H1 (cell line): ENCODE data around the gene PATL2. TPM values are rescaled to one million over a fixed set of nuclear protein-coding genes. Genes with fewer than 3 reads are reported as not detected.

Experiments
- CTCF ChIA-PET: fragments of 300-600 bp; sonication (Branson Sonifier 250); formaldehyde crosslinking; loops from one replicate; lab custom pipeline; 2021; ENCODE audit not compliant: partially characterized antibody; lab: Charles Lee
- POLR2A ChIA-PET: fragments of 300-600 bp; sonication (Branson Sonifier 250); formaldehyde crosslinking; loops from one replicate; lab custom pipeline; 2021; ENCODE audit warnings: inconsistent platforms; ENCODE audit not compliant: partially characterized antibody; lab: Charles Lee
- DNase-seq, 2 experiments: peaks; one replicate each; pipeline versions ENCODE4 v3.0.0 to v3.0.0-alpha.2; 2010 to 2022; ENCODE audit warnings: low spot score in 2 of 2, low read depth in 1 of 2, mixed read lengths in 1 of 2
- FAIRE-seq: peaks from 2 replicates; lab custom pipeline; 2011; peaks lifted over from hg19 to GRCh38; lab: Jason Lieb, UNC
- H2AFZ ChIP-seq: 2 replicates; pipeline ENCODE4 v1.8.1; 2012; ENCODE audit warnings: low read length, inconsistent platforms
- H2AK5ac ChIP-seq: 2 replicates; pipeline ENCODE4 v1.6.1; 2013; ENCODE audit warnings: low read depth, low read length
- H2BK120ac ChIP-seq: replicated peaks from 2 replicates; pipeline ENCODE3; 2013; ENCODE audit warnings: low read depth, low read length, inconsistent platforms
- H2BK12ac ChIP-seq: 2 replicates; pipeline ENCODE4 v1.6.1; 2013; ENCODE audit warnings: low read depth, low read length
- H2BK15ac ChIP-seq: 2 replicates; pipeline ENCODE4 v1.6.1; 2013; ENCODE audit warnings: low read length
- H2BK20ac ChIP-seq: 2 replicates; pipeline ENCODE4 v1.6.1; 2013; ENCODE audit warnings: low read length
- H2BK5ac ChIP-seq: 2 replicates; pipeline ENCODE4 v1.6.1; 2013; ENCODE audit warnings: low read depth, low read length
- H3K14ac ChIP-seq: 2 replicates; pipeline ENCODE4 v1.6.1; 2013; ENCODE audit warnings: inconsistent platforms; ENCODE audit not compliant: insufficient read length
- H3K18ac ChIP-seq: 2 replicates; pipeline ENCODE4 v1.6.1; 2013; ENCODE audit warnings: low read length; ENCODE audit errors: extremely low read depth
- H3K23ac ChIP-seq: 2 replicates; pipeline ENCODE4 v1.6.1; 2013; ENCODE audit warnings: inconsistent platforms; ENCODE audit not compliant: insufficient read length
- H3K23me2 ChIP-seq: 2 replicates; pipeline ENCODE4 v1.6.1; 2013; ENCODE audit warnings: low read depth, low read length
- H3K27ac ChIP-seq: 2 replicates; pipeline ENCODE4 v1.6.1; 2011; ENCODE audit warnings: low read depth, low read length, inconsistent platforms
- H3K27me3 ChIP-seq, 4 experiments: replicated peaks in 1 of 4; 1 replicate in 1 of 4; 2 replicates in 3 of 4; pipeline versions ENCODE4 v1.6.1 to v1.8.1; 2011 to 2013; ENCODE audit warnings: low read length in 3 of 4, mild to moderate bottlenecking in 3 of 4, inconsistent platforms in 2 of 4, mixed read lengths in 2 of 4, moderate library complexity in 1 of 4; ENCODE audit not compliant: control insufficient read depth in 3 of 4, insufficient read depth in 3 of 4; ENCODE audit errors: extremely low read depth in 1 of 4
- H3K36me3 ChIP-seq, 4 experiments: 2 replicates each; pipeline versions ENCODE4 v1.6.1 to v1.8.1; 2011 to 2013; ENCODE audit warnings: mild to moderate bottlenecking in 4 of 4, low read length in 3 of 4, moderate library complexity in 2 of 4, control low read depth in 1 of 4, inconsistent platforms in 1 of 4; ENCODE audit not compliant: insufficient read depth in 4 of 4, control insufficient read depth in 2 of 4
- H3K4ac ChIP-seq: replicated peaks from 2 replicates; pipeline ENCODE3; 2013; ENCODE audit warnings: low read length, low read depth, mixed read lengths, inconsistent platforms; ENCODE audit not compliant: insufficient read length
- H3K4me1 ChIP-seq, 4 experiments: replicated peaks in 1 of 4; 1 replicate in 1 of 4; 2 replicates in 3 of 4; pipeline versions ENCODE4 v1.6.1 to v1.8.1; 2011 to 2013; ENCODE audit warnings: low read length in 3 of 4, inconsistent platforms in 2 of 4, mixed read lengths in 1 of 4; ENCODE audit not compliant: insufficient read depth in 4 of 4, control insufficient read depth in 3 of 4
- H3K4me2 ChIP-seq, 2 experiments: 2 replicates each; pipeline versions ENCODE4 v1.6.1 to v1.8.1; 2011 to 2013; ENCODE audit warnings: low read depth in 2 of 2, low read length in 2 of 2, control low read depth in 1 of 2, inconsistent platforms in 1 of 2, mild to moderate bottlenecking in 1 of 2; ENCODE audit not compliant: insufficient read depth in 1 of 2
- H3K4me3 ChIP-seq, 4 experiments: fragments of 200-600, 300-600 bp in 1 of 4; sonication (generic), shearing (Covaris generic), sonication (Bioruptor Twin) in 1 of 4; 2 replicates each; pipeline versions ENCODE4 v1.5.1 to v1.8.1; 2011 to 2016; ENCODE audit warnings: low read length in 4 of 4, low read depth in 3 of 4, control low read depth in 2 of 4, inconsistent platforms in 2 of 4, mild to moderate bottlenecking in 2 of 4, mixed read lengths in 1 of 4, moderate library complexity in 1 of 4; ENCODE audit not compliant: insufficient read depth in 2 of 4; ENCODE audit errors: extremely low read depth in 1 of 4
- H3K56ac ChIP-seq: replicated peaks from 2 replicates; pipeline ENCODE3; 2013; ENCODE audit warnings: low read depth, mild to moderate bottlenecking, mixed read lengths, low read length, inconsistent platforms; ENCODE audit not compliant: insufficient read length
- H3K79me1 ChIP-seq: 2 replicates; pipeline ENCODE4 v1.6.1; 2013; ENCODE audit warnings: low read depth, low read length, control low read depth
- H3K79me2 ChIP-seq, 2 experiments: 2 replicates each; pipeline versions ENCODE4 v1.6.1 to v1.8.1; 2012 to 2013; ENCODE audit warnings: low read length in 2 of 2, mild to moderate bottlenecking in 2 of 2, inconsistent platforms in 1 of 2; ENCODE audit not compliant: insufficient read depth in 2 of 2, control insufficient read depth in 1 of 2
- H3K9ac ChIP-seq, 4 experiments: replicated peaks in 1 of 4; 1 replicate in 1 of 4; 2 replicates in 3 of 4; pipeline versions ENCODE4 v1.6.1 to v1.8.1; 2011 to 2013; ENCODE audit warnings: low read depth in 3 of 4, low read length in 3 of 4, control low read depth in 2 of 4, mild to moderate bottlenecking in 2 of 4, moderate library complexity in 2 of 4, inconsistent platforms in 1 of 4; ENCODE audit errors: extremely low read depth in 1 of 4
- H3K9me3 ChIP-seq, 2 experiments: 2 replicates each; pipeline versions ENCODE4 v1.6.1 to v1.8.1; 2012 to 2013; ENCODE audit warnings: mild to moderate bottlenecking in 2 of 2, moderate library complexity in 2 of 2, control low read depth in 1 of 2, inconsistent platforms in 1 of 2, low read depth in 1 of 2, low read length in 1 of 2, mixed read lengths in 1 of 2; ENCODE audit not compliant: insufficient read depth in 2 of 2
- H4K20me1 ChIP-seq, 2 experiments: replicated peaks in 1 of 2; 2 replicates each; pipeline versions ENCODE3 to v1.8.1; 2011 to 2013; ENCODE audit warnings: inconsistent platforms in 2 of 2, low read length in 2 of 2, mild to moderate bottlenecking in 1 of 2; ENCODE audit not compliant: insufficient read depth in 2 of 2, control insufficient read depth in 1 of 2
- H4K5ac ChIP-seq: 2 replicates; pipeline ENCODE4 v1.6.1; 2013; ENCODE audit warnings: low read length, low read depth, mixed read lengths, inconsistent platforms; ENCODE audit not compliant: insufficient read length
- H4K8ac ChIP-seq: 2 replicates; pipeline ENCODE4 v1.8.0; 2013; ENCODE audit warnings: mild to moderate bottlenecking, moderate library complexity, low read length, inconsistent platforms; ENCODE audit not compliant: insufficient read depth; ENCODE audit errors: extremely low read depth
- H4K91ac ChIP-seq: replicated peaks from 2 replicates; pipeline ENCODE3; 2013; ENCODE audit warnings: low read length, mixed read lengths, inconsistent platforms; ENCODE audit not compliant: insufficient read length
- CHD2 ChIP-seq: IDR thresholded peaks from 2 replicates; pipeline ENCODE4 v1.6.1; 2012; ENCODE audit warnings: low read length, improper control_type of control experiment
- E2F6 ChIP-seq: IDR thresholded peaks from 2 replicates; pipeline ENCODE4 v1.6.1; 2012; ENCODE audit warnings: inconsistent platforms
- EZH2 ChIP-seq: fragments of 200-600 bp; sonication (generic); IDR thresholded peaks from 2 replicates; pipeline ENCODE4 v1.7.1; 2012; ENCODE audit warnings: low read depth, mild to moderate bottlenecking, moderate library complexity, low read length, inconsistent platforms; ENCODE audit not compliant: severe bottlenecking
- SP2 ChIP-seq: IDR thresholded peaks from 2 replicates; pipeline ENCODE4 v1.6.1; 2012; ENCODE audit warnings: mild to moderate bottlenecking, low read length, inconsistent platforms
- SP4 ChIP-seq: IDR thresholded peaks from 2 replicates; pipeline ENCODE4 v1.6.1; 2012; ENCODE audit warnings: low read length, inconsistent platforms
- SRF ChIP-seq: IDR thresholded peaks from 2 replicates; pipeline ENCODE4 v1.6.1; 2011; ENCODE audit warnings: mild to moderate bottlenecking, low read depth, low read length, moderate library complexity
- WGBS, 2 experiments: shearing (Covaris generic) in 1 of 2; methylation state at CpG; one replicate each; pipeline versions ENCODE4 v1.1.6 to v1.1.7; 2013 to 2015; ENCODE audit warnings: low lambda C conversion rate in 2 of 2, mixed read lengths in 2 of 2, inconsistent platforms in 1 of 2, low coverage in 1 of 2, missing lambda C conversion rate in 1 of 2; ENCODE audit not compliant: insufficient replicate concordance in 2 of 2, insufficient coverage in 1 of 2, insufficient read length in 1 of 2; ENCODE audit errors: extremely low coverage in 1 of 2, missing lambda C conversion rate in 1 of 2; 5-methylcytosine and 5-hydroxymethylcytosine counted together
- polyA plus RNA-seq, 7 experiments: library from polyadenylated mRNA; depleted of rRNA in 3 of 7; stranded (reverse) in 5 of 7; unstranded in 2 of 7; fragments of >200 nt in 5 of 7; fragments of 200-250 nt in 2 of 7; gene quantifications; 1 replicate in 5 of 7; 2 replicates in 1 of 7; 4 replicates in 1 of 7; pipeline versions ENCODE4 v1.2.1 to v1.2.3, GENCODE V29; 2011 to 2013; ENCODE audit warnings: missing spikeins in 2 of 7, mixed read lengths in 2 of 7
- total RNA-seq: library from RNA; stranded (reverse); fragmentation: NEBNext Ultra II Directional; extraction: Animal tissue kit (Norgen Biotek cat#: 25700); gene quantifications from 2 replicates; pipeline ENCODE4 v1.2.1, GENCODE V29; 2021
- TF ChIP-seq, protein P1 (sequence below), 3 experiments: IDR thresholded peaks; 1 replicate in 2 of 3; 2 replicates in 1 of 3; pipeline versions ENCODE4 v1.5.1 to v1.6.1; 2011; ENCODE audit warnings: low read length in 3 of 3, mild to moderate bottlenecking in 3 of 3, inconsistent platforms in 2 of 3, low read depth in 1 of 3, moderate library complexity in 1 of 3; ENCODE audit not compliant: insufficient read depth in 1 of 3; ENCODE audit errors: control extremely low read depth in 1 of 3

The PATL2 gene
- total and polyA plus RNA-seq, 2 of the 8 experiments (the other 6 are each of a cell fraction or from before 2014, with no cell fraction given): 0.65 to 1.3 TPM

GRCh38 chr15:44682211-44682610 is 28.9 kb downstream of the PATL2 start:
- H2AK5ac ChIP-seq: peak overlapping the region; percentile 10; the same call in 1 of the 2 replicates
- no peak overlapping the region for H3K14ac ChIP-seq
- H2BK5ac ChIP-seq: no peak overlapping the region
- H4K20me1 ChIP-seq: no peaks in the 10 kb centered on the region
- no peak overlapping the region for H3K4me2 ChIP-seq
- H3K79me2 ChIP-seq: no peaks in the 10 kb centered on the region
- no peak overlapping the region for H3K27ac ChIP-seq
- H3K4ac ChIP-seq: no peak overlapping the region
- ChIA-PET POLR2A (interaction anchor here (1.0 to 2.3 kb wide), 2 partner anchors 9 to 19 kb away, joined by 3 to 9 read pairs; partner anchors contain the start of gene SPG11), CTCF (interaction anchor here (0.5 to 2.2 kb wide), 8 partner anchors 8 to 169 kb away, joined by 3 to 15 read pairs (median 4); partner anchors contain the start of genes SPG11 and TRIM69)
- no peaks in the 10 kb centered on the region for H3K9me3 ChIP-seq
- H3K4me3 ChIP-seq: no peak overlapping the region
- H2BK20ac ChIP-seq: 0 out of 2 replicates have a peak overlapping the region, but pooled peaks have one; percentile 4
- no peak overlapping the region for H3K56ac ChIP-seq
- H2AFZ ChIP-seq: no peak overlapping the region
- TF ChIP-seq SP4: no peak
- TF ChIP-seq, protein P1, sequence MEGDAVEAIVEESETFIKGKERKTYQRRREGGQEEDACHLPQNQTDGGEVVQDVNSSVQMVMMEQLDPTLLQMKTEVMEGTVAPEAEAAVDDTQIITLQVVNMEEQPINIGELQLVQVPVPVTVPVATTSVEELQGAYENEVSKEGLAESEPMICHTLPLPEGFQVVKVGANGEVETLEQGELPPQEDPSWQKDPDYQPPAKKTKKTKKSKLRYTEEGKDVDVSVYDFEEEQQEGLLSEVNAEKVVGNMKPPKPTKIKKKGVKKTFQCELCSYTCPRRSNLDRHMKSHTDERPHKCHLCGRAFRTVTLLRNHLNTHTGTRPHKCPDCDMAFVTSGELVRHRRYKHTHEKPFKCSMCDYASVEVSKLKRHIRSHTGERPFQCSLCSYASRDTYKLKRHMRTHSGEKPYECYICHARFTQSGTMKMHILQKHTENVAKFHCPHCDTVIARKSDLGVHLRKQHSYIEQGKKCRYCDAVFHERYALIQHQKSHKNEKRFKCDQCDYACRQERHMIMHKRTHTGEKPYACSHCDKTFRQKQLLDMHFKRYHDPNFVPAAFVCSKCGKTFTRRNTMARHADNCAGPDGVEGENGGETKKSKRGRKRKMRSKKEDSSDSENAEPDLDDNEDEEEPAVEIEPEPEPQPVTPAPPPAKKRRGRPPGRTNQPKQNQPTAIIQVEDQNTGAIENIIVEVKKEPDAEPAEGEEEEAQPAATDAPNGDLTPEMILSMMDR (IDR thresholded peaks at IDR 0.05; ENCODE audit: control extremely low read depth in 1 of 3, insufficient read depth in 1 of 3, low read depth in 1 of 3, low read length in 3 of 3): no peak
- TF ChIP-seq EZH2: no peak
- TF ChIP-seq SRF: no peak
- no peak for TF ChIP-seq E2F6
- no peak for TF ChIP-seq SP2
- TF ChIP-seq CHD2: no peak
- TF ChIP-seq, all 59 proteins: peak for 0
- DNase-seq: no peak
- H3K18ac ChIP-seq: no peak overlapping the region; the same call in 1 of the 2 replicates
- no peaks in the 10 kb centered on the region for H3K36me3 ChIP-seq
- H2BK15ac ChIP-seq: no peak overlapping the region
- no peak overlapping the region for H2BK120ac ChIP-seq
- no peak overlapping the region for H3K23ac ChIP-seq
- H3K23me2 ChIP-seq: no peaks in the 10 kb centered on the region
- FAIRE-seq: no peak
- H4K8ac ChIP-seq: no peak overlapping the region
- WGBS, 2 experiments: 85% methylated on average over 2 of the region's 2 CpGs; no CpG with 5 or more reads in 1 of the 2 experiments
- H4K5ac ChIP-seq: no peak overlapping the region
- no peak overlapping the region for H4K91ac ChIP-seq
- peaks cover 0 to 8% (median 5%) of the 10 kb centered on the region in 4 experiments; a peak in 5 of 7 replicates for H3K4me1 ChIP-seq
- H3K9ac ChIP-seq: no peak overlapping the region
- H3K27me3 ChIP-seq: no peaks in the 10 kb centered on the region
- peak overlapping the region; percentile 6; the same call in 1 of the 2 replicates for H2BK12ac ChIP-seq
- no peaks in the 10 kb centered on the region for H3K79me1 ChIP-seq
